Stimulated activated CD8-positive, alpha-beta memory T cell treated with anti-CD3 and anti-CD28 coated beads, Interleukin-7, amount 100 ng/mL, for 4 hours (primary cell): ENCODE data around the gene MRNIP.

Experiments
- DNase-seq, 2 donors: peaks; one replicate each; pipeline ENCODE4 v3.0.0-alpha.2; 2020; ENCODE audit warnings: low read depth in 2 of 2

The MRNIP gene

DNA sequence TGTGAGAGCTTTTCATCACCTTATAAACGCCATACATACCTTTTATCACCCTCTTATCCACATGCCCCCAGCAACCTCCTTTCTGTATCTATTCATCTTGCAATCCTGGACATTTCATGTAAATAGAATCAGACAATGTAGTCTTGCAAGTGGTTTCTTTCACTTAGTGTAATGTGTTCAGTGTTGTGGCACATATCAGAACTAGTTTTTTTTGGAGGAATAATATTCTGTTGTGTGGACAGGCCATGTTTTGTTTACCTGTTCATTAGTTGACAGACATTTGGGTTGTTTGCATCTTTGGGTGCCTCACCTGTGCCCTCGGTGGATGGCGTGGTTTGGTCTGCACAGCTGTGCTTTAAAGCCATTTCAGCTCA lies 36.6 kb downstream of the MRNIP start:
- DNase-seq, result no peak

DNA sequence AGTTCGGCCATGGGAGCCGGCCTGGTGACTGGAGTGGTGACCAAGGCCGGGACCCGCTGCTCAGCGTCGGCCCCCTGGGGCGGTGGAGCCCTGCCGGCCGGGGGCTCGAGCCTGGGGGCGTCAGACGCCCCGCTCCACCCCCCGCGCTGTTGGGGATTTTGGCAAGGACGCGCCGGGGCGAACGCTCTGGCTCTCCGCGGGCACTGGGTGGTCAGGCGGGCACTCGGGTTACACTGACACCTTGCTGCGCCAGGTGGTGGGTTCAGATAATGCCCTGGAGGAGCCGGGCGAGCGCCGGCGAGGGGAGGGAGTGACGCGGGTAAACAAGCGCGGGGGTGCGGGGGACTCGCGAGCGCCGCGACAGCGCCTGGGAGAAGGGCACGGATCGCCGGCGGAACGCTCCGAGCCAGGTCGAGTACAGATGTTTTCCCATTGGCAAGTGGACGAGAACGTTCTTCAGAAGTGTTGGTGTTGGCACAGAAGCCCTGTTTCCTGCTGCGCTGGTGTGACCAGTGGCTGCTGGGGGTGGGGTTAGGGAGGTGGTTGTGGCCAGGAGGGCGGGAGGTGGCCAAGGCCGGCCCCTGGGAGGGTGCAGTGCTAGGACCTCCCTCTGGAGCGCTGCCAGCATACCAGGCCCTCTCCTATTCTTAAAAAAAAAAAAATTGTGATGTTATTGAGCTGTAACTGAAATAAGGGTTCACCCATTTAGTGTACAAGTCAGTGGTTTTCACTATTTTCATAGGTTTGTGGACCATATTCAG lies 37.1 kb downstream of the MRNIP start:
- DNase-seq, result peak; percentile 66 to 79

DNA sequence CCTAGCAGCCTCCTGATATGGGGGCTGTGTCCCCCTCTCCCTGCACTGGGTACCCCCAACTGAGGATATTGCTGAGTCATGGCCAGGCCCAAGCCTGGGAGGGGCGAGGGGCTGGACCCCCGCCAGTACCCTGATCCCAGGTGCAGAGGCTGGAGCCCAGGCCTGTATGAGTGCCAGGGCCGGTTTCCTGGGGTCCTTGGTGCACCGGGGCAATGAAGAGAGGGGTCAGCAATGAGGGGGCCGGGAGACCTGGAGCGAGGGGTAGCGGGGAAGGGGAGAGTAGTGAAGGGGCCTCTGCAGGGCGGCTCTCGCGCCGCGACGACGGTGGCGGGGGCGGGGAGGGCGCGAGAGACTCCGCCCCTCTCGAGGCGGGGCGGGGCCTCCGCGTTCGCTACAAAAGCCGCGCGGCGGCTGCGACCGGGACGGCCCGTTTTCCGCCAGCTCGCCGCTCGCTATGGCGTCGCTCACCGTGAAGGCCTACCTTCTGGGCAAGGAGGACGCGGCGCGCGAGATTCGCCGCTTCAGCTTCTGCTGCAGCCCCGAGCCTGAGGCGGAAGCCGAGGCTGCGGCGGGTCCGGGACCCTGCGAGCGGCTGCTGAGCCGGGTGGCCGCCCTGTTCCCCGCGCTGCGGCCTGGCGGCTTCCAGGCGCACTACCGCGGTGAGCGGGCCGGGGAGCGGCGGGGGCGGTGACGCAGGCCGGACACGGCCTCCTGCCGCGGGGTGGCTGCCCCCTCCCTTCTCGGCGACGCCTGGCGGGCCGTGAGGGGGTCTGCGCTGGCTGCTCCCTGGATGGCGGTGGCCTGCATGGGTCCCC lies 37.9 kb downstream of the MRNIP start, which contains the start of gene SQSTM1:
Gene SQSTM1, plus strand, starts transcription at position 423 of the 815 bp plus-strand sequence. Its CDS starts 32 bp downstream, at position 455.
- DNase-seq, result peak; percentile 44 to 78

DNA sequence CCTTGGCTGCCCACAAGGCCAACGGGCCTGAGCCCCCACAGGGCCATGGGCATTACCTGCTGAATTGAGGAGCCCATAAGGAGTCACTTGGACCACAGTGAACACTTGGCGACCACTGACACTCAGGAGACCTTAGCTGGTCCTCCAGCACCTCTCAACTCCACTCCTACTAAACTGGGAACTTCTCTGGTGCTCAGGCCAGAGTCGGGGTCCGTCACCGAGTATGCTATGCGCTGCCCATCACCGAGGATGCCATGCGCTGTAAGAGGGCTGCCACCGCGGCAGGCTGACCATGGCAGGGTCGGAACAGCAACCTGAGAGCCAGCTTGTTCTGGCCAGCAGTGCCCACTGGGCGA lies 38.5 kb downstream of the MRNIP start:
- DNase-seq, result no peak

DNA sequence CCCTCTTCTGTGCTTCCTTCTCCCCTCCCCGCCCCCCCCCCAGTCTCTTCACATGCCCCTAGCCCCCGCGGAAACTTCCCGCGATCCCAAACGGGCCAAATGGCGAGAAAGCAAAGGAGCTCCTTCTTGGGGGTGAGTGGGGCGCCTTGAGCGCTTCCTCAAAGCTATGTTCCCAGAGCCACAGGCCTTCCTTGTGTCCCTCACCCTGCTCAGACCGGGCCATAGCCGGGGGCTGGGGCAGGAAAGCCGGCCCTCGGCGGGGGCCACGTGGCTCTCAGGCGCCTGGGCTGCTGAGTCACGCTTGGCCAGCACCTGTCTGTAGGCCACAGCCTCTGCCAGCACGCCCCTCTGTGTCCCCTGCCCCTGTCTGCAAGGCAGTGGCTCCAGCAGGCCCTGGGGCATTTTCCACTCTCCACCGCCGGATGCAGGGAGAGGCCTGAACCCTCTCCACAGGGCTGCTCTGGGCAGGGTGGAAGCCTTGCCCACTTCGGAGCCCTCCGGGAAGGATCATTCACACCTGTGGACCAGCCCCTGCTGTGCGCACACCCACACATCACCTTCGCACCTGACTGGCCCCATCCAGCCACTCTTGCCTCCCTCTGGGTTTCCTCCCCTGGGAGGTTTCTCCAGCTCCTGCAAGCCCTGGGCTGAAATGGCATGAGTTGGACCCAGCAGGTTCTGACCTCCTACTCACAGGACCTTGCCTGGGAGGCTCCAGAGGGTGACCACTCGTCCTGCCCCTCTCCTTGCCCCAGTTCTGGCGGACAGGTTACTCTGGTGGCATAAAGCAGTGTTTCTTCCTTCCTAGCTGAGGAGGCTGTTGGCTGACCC lies 39.1 kb downstream of the MRNIP start:
- peak in 1 of 2 donors; percentile 45 for DNase-seq

DNA sequence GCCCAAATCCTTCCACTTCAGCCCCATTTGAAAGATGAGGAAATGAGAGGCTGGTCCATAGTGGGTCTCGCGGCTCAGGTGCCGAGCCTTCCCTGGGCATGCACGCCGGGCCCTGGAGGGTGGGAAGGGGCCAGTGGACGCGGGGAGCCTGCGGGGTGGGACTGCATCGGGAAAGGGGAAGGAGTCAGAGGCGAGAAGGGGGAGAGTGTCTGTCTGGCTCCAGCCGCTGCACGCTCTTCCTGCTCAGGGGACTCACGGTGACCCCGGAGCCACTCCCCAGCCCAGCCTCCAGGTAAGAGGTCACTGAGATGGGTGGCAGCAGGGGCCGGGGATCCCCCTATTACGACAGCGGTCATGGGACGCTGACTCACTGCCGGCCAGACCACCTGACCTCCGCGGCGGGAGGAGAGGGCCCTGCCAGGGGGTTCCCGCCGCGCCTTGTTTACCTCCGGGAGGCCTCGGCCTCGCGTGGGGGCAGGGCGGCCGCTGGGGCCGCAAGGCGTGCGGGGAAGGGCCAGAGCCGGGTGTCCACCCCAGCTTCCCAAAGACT lies 39.8 kb downstream of the MRNIP start:
- peak; percentile 73 to 85 for DNase-seq

DNA sequence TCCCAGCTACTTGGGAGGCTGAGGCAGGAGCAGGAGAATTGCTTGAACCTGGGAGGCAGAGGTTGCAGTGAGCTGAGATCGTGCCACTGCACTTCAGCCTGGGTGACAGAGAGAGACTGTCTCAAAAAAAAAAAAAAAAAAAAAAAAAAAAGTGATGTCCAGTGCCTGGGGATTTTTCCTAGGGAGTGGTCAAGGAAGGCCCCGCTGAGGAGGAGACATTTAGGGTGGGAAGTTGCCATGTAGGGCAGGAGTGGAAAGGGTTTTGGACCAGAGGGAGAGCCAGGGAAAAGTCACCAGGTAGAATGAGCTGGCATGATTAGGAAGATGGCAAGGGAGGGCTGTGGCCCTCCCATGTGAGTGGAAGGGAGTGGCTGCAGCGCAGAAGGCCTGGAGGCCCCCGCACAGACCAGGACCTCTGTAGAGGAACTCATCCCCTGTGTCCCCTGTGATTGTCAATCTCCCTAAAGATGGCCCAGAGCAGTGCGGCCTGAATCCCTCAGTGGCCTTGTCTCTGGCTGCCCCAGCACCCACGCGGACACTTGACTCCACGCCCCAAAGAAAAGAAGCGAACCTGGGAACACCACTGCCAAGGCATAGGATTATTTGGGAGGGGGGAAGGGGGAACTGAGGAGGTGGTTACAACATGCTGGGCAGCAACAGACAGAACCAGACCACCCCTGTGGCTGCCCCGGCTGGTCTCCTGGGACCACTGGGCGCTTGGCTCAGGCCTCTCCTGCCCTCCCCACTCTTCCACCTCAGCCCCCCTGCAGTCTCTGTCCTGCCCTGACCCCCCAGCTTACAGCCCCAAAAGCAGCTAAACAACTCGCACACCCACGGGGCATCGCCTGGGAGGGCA lies 40.5 kb downstream of the MRNIP start:
- no peak for DNase-seq

DNA sequence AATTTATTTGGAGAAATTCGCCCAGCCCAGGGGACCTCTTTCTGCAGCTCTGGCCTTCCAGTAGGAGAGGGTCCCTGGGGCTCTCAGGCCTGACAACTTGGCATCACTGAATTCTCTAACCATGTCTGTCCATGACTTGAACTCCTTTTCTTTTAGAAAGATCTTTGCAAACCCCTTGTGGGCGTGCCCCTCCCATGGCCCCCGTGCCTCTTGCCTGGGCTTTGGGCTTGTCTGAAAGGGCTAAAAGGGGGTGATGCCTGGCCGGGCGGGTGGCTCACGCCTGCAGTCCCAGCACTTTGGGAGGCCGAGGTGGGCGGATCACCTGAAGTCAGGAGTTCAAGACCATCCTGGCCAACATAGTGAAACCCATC lies 41.2 kb downstream of the MRNIP start:
- no peak for DNase-seq

DNA sequence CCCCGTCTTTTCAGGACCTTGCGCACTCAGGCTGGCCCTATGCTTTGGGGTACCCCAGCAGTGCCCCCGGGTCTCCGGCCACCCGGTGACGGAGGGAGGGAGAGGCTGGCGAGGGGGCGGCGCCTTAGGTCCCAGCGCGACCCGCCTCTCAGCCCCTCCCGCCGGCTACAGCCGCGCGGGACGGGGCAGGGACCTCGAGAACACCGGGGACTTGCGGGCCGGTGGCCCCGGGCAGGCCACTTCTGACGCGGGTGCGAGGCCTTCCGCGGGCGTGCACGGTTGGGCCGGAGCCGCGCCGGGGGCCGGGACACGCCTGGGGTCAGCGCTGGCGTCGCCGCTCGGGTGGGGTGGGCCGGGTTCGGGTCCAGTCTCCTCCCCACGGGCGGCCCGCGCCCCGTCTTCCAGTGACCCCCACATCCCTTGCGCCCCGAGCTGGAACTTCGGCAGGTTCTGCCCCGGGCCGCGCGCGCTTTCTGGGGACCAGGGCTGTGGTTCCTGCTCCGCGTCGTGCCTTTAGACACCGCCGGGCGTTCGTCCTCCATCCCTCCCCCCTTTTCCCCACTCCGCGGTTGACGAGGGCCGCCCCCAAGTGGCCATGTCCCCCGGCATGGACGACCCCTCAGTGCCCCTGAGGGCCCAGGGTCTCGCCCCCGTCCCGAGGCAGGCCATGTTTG lies 41.7 kb downstream of the MRNIP start:
- no peak for DNase-seq

DNA sequence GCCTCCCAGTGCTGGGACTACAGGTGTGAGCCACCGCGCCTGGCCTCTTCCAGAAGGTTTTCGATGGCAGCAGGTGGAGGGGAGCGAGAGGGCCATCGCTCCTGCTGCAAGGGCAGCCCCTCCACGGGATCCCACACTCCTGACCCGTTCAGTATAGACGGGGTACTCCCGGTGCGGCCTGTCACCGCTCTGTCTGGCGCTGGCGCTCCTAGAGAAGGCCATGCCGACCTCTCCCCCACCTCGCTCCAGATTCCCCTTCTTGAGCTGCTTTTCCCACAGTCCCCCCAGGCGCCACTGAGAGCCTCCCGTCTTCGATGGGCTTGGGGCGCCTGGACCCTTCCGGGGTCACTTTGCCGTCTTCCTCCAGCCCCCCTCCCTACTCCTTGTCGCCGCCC lies 42.2 kb downstream of the MRNIP start:
- DNase-seq, result no peak

DNA sequence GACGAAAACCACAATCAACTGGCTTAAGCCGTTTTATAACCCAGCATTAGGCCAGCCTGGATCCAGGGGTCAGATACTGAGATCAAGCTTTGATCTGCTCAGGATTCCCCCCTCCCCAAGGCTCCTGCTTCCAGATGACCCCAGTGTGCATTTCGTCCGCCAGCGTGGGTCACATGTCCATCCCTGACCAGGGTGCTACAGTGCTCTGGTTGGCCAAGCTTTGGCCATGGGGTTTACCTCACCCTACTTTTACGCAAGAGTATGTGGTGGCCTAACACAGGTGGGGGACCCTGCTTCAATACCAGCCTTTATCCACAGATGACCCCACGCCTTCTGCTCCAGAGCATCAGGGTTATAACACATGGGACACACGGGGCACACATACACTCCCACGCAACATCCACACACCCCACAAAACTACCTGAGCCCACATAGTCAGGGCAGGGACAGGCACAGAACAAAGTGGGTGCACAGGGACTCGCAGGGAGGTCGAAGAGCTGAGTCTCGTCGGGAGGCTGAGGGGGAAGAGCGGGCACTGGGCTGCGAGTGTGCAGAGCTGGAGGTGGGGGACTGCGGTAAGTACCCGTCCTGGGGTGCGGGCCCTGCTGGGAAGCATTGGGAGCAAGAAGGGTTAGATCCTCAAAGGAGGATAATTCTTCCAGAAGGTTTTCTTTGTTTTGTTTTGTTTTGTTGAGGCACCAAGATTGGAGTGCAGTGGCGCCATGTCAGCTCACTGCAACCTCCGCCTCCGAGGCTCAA lies 42.9 kb downstream of the MRNIP start:
- DNase-seq, result no peak

DNA sequence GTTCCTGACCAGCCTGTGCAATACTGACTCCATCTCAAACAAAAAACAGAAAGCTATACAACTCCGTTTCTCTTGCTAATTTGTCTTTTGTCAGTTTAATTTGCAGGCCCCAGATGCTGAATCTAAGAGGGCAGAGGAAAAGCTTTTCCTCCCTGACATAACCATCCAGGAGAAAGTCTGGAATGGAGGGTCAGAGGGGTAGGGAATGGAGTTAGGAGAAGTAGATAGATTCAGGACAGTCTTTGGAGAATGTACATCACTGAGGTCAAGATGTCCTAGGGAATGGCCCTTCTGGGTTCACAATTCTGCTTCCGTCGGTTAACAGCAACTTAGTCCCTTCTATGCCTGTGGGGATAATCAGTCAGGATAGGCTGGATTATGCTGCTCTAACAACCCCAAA lies 44.5 kb downstream of the MRNIP start:
- no peak for DNase-seq

DNA sequence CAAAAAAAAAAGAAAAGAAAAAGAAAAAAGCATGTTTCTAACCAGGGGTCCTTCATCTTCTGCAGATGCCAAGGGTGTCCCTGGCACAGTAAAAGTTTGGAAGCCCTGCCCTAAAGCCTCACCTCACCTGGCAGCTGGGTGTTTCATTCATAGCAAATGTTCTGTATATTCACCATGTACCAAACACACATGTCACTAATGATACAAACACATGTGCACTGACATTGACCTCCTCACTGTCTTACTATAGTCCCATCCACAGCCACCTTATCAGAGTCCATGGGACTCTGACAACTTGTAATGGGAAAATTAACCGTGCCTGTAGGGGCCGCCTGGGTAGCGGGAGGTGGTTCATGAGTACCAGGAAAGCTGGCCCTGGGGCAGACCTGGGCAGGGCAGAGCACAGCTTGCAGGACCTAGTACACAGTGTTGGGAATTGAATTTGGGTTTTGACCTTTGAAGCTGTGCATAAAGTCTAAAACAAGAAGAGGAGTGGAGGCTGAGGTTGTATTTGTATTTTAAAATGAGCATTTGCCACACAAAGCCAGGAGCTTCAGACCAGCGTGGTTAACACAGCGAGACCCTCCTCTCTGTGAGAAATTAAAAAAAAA lies 45.5 kb downstream of the MRNIP start:
- no peak for DNase-seq

DNA sequence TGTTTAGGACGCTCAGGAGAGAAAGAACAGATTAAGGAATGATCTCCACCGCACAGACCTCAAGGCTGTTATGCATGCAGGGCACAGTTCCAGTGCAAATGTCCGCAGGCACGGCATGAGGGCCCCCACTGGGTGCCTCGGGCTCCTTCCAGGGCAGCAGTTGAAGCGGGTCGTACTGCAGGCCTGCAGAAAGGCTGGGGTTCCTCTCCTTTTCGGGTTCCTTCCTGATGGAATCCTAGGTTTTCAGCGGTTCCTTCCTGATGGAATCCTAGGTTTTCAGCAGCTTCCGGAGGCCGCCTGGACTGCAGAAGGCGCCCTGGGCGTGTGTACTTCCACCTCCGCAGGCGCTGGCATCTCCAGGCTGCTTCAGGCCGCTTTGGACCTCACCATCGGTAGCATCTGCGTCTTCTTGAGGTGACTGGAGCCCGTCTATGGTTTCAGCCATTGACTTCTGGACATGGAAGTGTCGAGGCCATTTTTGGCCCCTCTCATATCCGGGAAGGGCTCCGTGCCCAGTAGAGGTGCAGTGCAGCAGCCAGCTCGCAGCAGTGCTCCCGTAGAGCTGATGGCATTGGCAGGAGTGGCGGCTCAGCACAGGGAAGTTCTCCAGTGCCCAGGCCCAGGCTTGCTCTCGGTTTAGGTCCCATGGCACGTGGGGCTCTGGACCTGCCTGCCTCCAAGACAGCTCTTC lies 46.3 kb downstream of the MRNIP start:
- no peak for DNase-seq

DNA sequence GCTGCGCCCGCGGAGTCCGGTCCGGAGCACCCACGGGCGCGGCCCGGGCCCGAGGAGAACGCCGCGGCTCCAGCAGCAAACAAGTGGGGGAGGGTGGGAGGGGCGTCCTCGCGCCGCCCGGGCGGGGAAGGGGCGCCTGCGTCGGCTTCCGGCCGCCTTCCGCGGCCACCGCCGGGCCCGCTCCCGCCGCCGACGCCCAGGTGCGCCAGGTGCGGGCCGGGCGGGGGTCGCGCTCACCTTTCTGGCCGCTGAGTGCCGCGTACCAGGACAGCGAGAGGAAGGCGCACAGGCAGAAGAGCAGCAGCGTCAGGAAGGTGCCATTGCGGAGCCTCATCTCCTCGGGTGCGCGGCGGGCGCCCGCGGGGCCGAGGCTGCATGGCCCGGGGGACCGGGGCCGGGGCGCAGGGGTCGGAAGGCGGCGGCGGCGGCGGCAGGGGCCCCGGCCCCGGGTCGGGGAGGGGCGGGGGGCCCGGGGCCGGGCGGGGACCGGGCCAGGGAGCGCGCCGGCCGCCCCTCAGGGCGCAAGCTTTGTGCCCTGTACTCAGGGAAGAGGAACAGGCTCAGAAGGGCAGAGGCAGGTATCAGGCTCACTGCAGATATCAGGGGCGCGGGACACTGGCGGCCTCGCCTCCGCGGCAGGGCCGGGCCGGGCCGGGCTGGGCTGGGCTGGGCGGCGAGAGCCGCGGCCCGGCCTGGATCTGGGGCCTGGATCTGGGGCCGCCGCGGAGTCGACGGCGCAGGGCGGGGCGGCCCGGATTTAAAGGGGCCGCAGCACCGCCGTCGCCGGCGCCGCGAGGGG lies 52.2 kb downstream of the MRNIP start, which contains the start of gene MGAT4B:
Gene MGAT4B, minus strand, starts transcription at position 617 of the 799 bp plus-strand sequence. Its CDS starts 283 bp downstream, at position 334.
- DNase-seq, result peak in 1 of 2 donors; percentile 50

DNA sequence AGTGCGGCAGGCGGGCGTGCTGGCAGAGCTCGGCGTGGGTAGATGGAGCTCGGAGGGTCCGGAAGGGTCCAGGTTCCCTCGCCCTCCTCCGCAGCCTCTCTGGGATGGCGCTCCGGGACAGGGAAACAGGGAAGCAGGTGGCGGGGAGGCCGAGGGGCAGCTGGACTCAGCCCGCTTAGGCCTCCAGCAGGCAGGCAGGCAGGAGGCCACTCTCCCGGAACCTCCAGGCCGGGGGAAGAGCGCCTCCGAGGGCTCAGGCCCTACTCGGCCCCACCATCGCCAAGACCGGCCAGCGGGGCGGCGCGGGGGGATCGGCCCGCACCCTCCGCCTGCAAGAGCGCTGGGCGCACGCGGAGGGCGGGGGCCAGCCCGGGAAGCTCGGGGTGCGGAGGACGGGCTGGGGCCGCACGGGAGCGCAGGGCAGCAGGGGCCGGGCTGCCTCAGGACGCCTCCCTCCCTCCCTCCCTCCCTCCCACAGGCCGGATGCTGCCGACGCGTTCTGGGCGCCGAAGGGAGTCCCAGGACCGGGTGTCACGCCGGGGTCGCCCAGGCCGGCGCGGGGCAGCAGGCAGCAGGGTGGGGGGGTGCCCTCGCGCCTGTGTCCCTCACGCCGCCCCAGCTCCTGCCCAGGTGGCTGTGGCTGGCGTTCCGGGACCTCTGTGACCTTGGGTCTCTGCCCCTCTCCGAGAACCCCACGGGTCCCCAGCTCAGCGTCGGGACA lies 52.9 kb downstream of the MRNIP start:
- DNase-seq, result peak in 1 of 2 donors; percentile 31

DNA sequence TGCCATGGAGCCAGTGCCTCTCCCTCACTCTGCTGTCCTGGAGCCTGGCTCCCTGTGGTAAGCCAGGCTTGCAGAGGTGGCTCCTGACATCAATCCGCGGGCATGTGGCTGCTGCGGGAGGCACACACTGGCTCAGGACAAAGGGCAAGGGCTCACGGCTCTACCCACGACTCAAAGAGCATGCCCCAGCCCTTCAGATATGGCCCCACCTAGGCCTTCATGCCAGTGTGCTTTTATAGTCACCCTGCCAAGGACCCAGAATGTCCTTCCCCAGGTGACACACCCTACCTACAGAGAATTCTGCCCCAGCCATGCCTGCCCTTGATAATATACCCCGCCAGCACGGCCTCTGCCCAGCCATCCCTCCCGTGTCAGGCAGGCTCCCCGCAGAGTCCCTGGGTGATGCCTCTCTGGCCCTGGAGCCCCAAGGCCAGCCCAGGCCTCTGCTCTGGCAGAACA lies 53.5 kb downstream of the MRNIP start:
- DNase-seq, result no peak
